Endothelial cell of umbilical vein (primary cell): Measurements from ENCODE around the gene TMEM176A.

Experiments
- EZH2 ChIP-seq: IDR thresholded peaks from 2 replicates; pipeline ENCODE4 v1.6.1; 2012; ENCODE audit warnings: borderline replicate concordance, low read depth, mild to moderate bottlenecking, moderate library complexity, low read length, inconsistent platforms; ENCODE audit not compliant: severe bottlenecking
- POLR2A ChIP-seq: IDR thresholded peaks from 2 replicates; pipeline ENCODE4 v1.6.1; 2012; ENCODE audit warnings: low read depth, mild to moderate bottlenecking, control low read depth, low read length
- TF ChIP-seq, protein P1 (sequence below), 2 donors: IDR thresholded peaks; 1 replicate in 1 of 2; 2 replicates in 1 of 2; pipeline ENCODE4 v1.5.1; 2011; ENCODE audit warnings: low read length in 2 of 2, mild to moderate bottlenecking in 2 of 2, moderate library complexity in 2 of 2, control low read depth in 1 of 2, inconsistent platforms in 1 of 2, low read depth in 1 of 2; ENCODE audit not compliant: insufficient read depth in 1 of 2; ENCODE audit errors: extremely low read depth in 1 of 2

GRCh38 chr7:150754951-150755350, 45.6 kb upstream of the TMEM176A start:
- TF ChIP-seq POLR2A (no peak), EZH2 (no peak)
- TF ChIP-seq, protein P1, sequence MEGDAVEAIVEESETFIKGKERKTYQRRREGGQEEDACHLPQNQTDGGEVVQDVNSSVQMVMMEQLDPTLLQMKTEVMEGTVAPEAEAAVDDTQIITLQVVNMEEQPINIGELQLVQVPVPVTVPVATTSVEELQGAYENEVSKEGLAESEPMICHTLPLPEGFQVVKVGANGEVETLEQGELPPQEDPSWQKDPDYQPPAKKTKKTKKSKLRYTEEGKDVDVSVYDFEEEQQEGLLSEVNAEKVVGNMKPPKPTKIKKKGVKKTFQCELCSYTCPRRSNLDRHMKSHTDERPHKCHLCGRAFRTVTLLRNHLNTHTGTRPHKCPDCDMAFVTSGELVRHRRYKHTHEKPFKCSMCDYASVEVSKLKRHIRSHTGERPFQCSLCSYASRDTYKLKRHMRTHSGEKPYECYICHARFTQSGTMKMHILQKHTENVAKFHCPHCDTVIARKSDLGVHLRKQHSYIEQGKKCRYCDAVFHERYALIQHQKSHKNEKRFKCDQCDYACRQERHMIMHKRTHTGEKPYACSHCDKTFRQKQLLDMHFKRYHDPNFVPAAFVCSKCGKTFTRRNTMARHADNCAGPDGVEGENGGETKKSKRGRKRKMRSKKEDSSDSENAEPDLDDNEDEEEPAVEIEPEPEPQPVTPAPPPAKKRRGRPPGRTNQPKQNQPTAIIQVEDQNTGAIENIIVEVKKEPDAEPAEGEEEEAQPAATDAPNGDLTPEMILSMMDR (IDR thresholded peaks at IDR 0.05; ENCODE audit: extremely low read depth in 1 of 2, insufficient read depth in 1 of 2, low read depth in 1 of 2, low read length in 2 of 2), result no peak
